ENCODE measurements around the gene ZRANB1. TPM values are rescaled to one million over a fixed set of nuclear protein-coding genes. Genes with fewer than 3 reads are reported as not detected.

The ZRANB1 gene
- total RNA-seq, 4 donors from 2014 or later: 35.5 to 44.7 (median 37.4) TPM

DNA sequence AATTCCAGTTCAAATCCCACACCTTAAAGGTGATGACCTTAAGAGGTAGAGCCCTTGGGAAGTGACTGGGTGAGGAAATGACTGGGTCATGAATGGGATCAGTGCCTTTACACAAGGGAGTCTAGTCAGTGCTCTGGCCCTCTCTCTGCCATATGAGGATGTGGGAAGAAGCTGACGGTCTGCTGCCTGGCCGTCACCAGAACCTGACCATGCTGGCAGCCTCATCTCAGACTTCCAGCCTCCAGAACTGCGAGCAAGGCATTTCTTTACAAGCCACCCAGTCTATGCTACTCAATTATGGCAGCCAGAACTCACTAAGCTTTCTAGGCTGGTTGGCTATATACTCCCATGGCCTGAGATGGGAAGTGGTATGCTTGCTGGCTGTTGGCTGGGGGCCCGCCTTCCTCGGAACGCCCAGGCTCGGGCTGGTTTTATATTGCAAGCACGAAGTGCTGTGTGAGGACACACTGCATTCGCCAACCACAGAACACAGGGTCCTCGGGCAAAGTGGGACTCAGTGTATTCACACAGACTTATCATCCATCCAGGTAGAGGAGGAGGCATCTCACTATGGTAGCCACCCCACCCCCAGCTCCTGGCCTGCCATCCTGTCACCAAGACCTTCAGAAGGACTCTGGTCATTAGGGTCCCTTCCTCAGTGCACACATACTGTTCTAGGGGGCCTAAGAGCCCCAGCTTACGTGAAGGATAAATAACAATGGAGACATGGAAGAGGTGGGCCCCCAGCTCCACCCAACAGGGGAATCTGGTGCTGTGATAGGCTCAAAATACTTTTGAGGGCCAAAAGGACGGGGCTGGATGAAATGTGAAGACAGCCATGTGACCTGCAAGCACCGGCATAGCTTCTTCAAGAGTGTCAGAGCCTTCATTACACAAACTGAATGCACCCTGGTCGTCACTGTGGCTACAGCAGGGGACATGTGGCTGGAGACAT is 49.0 kb downstream of the ZRANB1 start:
- TF ChIP-seq, protein P1, sequence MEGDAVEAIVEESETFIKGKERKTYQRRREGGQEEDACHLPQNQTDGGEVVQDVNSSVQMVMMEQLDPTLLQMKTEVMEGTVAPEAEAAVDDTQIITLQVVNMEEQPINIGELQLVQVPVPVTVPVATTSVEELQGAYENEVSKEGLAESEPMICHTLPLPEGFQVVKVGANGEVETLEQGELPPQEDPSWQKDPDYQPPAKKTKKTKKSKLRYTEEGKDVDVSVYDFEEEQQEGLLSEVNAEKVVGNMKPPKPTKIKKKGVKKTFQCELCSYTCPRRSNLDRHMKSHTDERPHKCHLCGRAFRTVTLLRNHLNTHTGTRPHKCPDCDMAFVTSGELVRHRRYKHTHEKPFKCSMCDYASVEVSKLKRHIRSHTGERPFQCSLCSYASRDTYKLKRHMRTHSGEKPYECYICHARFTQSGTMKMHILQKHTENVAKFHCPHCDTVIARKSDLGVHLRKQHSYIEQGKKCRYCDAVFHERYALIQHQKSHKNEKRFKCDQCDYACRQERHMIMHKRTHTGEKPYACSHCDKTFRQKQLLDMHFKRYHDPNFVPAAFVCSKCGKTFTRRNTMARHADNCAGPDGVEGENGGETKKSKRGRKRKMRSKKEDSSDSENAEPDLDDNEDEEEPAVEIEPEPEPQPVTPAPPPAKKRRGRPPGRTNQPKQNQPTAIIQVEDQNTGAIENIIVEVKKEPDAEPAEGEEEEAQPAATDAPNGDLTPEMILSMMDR (IDR thresholded peaks at IDR 0.05; ENCODE audit: low read depth): no peak

DNA sequence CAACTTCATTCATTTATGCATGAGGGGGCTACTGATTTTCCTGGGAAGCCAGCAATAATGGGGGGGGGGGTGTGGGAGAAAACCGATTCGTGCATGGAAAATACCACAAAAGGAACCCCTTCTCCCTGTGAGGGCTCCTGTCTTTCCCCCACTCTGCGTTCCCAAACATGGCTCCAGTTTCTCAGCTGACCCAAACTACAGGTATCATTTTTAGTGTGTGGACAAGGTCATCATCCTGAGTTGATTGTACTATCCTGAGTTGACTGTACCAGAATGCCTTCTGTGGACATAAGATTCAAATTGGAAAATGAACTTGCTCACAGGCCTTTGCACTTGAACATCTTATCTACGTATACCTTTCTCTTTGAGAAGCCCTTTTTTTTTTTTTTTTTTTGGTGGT is 49.9 kb downstream of the ZRANB1 start:
- TF ChIP-seq, protein P1 (IDR thresholded peaks at IDR 0.05; ENCODE audit: low read depth): no peak

DNA sequence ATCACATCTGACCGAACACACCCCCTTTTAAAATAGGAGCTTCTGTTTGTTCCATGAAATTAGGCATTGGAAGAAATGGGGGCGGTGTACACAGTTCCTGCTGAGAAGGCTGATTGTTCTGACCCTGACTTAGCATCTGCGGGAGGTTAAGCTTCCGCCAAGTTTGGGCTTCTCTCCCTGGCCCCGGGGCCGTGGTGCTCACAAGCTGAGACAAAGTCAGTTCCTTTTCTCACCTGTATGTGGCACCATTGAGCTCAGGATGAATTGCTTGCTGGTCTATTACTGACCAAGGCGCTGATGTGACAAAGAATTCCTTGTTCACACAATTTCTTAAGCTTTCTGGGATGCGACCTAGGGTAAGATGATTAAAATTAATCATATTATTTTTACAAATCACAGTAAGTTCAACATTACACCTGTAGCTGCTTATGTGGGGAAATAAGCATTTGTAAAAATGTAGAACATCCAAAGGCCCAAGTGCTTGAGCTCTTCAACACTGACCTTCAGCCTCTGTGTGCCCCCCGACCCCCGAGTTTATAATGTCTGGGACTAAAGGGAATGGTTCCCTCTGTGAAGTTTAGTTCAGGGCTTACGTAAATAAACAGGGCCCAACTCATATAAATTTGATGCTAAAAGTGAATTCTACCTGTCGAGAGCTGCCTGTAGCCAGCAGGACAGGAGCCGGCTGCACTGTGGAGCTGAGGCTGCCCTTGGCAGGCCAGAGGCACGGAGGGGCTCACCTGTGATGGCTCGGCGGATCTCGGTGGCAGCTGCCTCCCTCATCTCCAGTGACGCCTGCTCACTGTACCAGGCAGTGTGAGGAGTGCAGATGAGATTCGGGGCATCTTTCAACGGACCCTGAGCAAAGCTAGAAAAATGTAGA is 50.8 kb downstream of the ZRANB1 start:
- TF ChIP-seq, protein P1 (IDR thresholded peaks at IDR 0.05; ENCODE audit: low read depth): no peak

DNA sequence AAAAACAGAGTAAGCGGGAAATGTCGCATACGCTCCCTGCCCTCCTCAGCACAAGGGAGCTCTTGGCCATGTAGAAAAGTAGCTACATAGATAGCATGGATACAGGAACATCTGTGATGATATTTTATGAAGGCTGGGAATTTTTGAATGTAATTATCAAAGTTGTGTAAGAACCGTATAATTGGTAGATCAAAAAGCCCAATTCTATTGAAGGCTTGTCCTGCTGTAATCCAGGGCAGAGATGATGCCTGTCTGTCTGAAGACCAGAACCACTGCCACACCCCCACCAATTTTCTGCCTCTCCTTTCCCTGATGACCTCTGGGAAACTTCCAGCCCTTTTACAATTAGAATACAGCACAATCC is 51.4 kb downstream of the ZRANB1 start:
- TF ChIP-seq, protein P1 (IDR thresholded peaks at IDR 0.05; ENCODE audit: low read depth): no peak

DNA sequence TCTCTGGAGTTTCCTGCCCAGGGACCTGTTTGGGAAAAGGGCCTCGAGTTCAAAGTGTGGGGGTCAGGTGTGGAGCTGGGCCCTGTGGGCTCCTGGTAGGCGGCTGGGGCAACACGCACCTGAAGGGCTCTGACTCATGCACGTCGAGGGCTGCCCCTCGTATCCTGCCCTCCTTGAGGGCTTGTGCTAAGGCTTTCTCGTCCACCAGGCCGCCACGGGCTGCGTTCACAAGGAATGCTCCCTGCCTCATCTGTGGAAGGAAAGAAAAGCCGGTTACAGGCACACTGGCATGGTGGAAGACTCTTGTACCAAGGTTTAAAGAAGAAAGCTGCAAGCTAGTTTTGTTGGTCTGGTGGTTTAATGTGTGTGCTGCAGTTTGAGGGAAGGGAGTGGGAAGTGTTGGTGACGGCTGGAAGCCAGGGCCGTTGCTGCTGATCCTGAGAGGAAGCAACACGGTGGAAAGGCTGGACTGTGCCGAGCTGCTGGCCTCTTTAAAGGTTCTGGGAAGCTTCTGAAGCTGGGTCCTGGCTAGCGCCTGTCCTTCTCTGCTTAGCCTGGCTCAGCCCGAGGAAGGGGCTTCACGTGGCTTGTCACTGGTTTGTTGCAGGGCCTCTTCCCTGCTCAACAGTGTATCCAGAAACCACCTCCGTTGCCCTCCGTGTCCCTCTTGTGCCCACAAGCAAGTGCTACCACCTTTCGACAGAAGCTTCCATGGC is 52.0 kb downstream of the ZRANB1 start:
- TF ChIP-seq, protein P1 (IDR thresholded peaks at IDR 0.05; ENCODE audit: low read depth): no peak

DNA sequence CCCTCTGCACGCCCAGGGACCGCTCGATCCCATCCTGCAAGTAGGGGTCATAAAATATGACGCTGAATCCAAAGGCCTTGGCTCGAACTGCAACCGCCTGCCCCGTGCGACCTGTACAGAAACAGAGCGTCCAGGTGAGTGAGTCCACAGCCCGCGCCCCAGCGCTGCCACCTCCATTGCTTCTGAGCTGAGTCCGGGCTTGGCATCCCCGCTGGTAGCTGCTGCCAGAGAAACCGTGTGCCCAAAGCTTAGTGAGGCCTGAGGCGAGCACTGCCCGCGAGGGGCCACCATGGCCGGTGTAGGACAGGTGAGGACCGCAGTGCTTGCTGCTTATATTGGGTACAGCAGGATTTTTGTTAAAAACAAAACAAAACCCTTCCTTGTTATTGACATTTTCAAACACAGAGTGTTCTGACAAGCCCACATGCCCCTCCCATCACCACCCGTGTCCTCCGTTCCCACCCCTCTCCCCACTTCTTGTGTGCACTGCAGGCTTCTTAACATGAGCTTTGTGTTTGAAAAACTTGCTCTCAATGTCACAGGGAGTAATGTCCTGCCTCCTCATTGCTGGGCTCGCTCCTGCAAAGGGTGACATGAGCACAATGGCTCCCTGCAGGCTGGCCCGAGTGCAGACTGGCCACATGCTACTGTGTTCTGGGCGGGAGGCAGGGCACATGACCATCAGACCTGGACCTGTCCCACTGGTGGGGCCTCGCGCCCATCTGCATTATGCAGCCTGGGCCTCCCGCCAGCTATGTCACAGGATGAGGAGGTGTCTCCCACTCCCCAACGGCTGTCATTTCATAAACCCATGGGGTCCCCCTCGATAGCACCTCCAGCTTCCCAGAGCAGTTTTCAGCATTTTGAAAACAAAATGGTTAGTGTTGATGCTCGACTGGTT is 52.9 kb downstream of the ZRANB1 start:
- TF ChIP-seq, protein P1 (IDR thresholded peaks at IDR 0.05; ENCODE audit: low read depth): no peak

Data from subcutaneous adipose tissue (tissue), 4 donors.